NCI-H2081 treated with DMSO at 0.1 percent for 48 hours (cell line): Measurements from ENCODE around the gene CLEC7A.

ENCODE experiments used
- DNase-seq: peaks from one replicate; lab custom pipeline; 2025; lab: John Stamatoyannopoulos, UW

Gene CLEC7A

GRCh38 chr12:10140001-10140400, 10.0 kb upstream of the CLEC7A start:
- no peak for DNase-seq

GRCh38 chr12:10136637-10137205, 6.7 kb upstream of the CLEC7A start:
- DNase-seq: no peak

GRCh38 chr12:10135126-10135525, 5.1 kb upstream of the CLEC7A start:
- no peak for DNase-seq

GRCh38 chr12:10132850-10133370, 2.9 kb upstream of the CLEC7A start:
- DNase-seq: no peak

GRCh38 chr12:10131111-10131690, 1.2 kb upstream of the CLEC7A start:
- DNase-seq: no peak

GRCh38 chr12:10128687-10129086, 1.3 kb downstream of the CLEC7A start:
- DNase-seq: no peak

GRCh38 chr12:10126413-10126812, 3.6 kb downstream of the CLEC7A start:
- DNase-seq: no peak

- DNase-seq: no peak
These were observed 7.3 kb downstream of the CLEC7A start for GRCh38 chr12:10122689-10123088.

GRCh38 chr12:10121278-10121677, 8.7 kb downstream of the CLEC7A start:
- no peak for DNase-seq

GRCh38 chr12:10119066-10119465, 10.9 kb downstream of the CLEC7A start:
- DNase-seq: no peak

GRCh38 chr12:10115890-10116289, 14.1 kb downstream of the CLEC7A start:
- no peak for DNase-seq

GRCh38 chr12:10115311-10115710, 14.7 kb downstream of the CLEC7A start:
- DNase-seq: no peak

- no peak for DNase-seq
These were observed 16.1 kb downstream of the CLEC7A start for GRCh38 chr12:10113920-10114319.

GRCh38 chr12:10113075-10113474, 16.9 kb downstream of the CLEC7A start:
- DNase-seq: no peak

GRCh38 chr12:10111451-10111850, 18.5 kb downstream of the CLEC7A start:
- DNase-seq: no peak

- DNase-seq: no peak
These were observed 19.6 kb downstream of the CLEC7A start for GRCh38 chr12:10110256-10110844.

- no peak for DNase-seq
These were observed 27.7 kb downstream of the CLEC7A start for GRCh38 chr12:10102322-10102721.

- no peak for DNase-seq
These were observed 28.3 kb downstream of the CLEC7A start for GRCh38 chr12:10101648-10102220.

- no peak for DNase-seq
These were observed 28.9 kb downstream of the CLEC7A start for GRCh38 chr12:10101042-10101579.

- no peak for DNase-seq
These were observed 31.2 kb downstream of the CLEC7A start, which contains the start of gene CLEC1A for GRCh38 chr12:10098791-10099190. TSS of gene CLEC1A (minus strand) at chr12:10098985. CDS start at chr12:10098922, 63 bp downstream.

- no peak for DNase-seq
These were observed 32.5 kb downstream of the CLEC7A start for GRCh38 chr12:10097521-10097920.

- DNase-seq: no peak
These were observed 34.0 kb downstream of the CLEC7A start for GRCh38 chr12:10095971-10096370.
